ENCODE data around the gene TMEM45B. TPM values are rescaled to one million over a fixed set of nuclear protein-coding genes. Genes with fewer than 3 reads are reported as not detected.

TMEM45B gene
- total RNA-seq, 1 donor, result not detected

GRCh38 chr11:129894278-129895125 is 78.9 kb downstream of the TMEM45B start:
- DNase-seq (ENCODE audit: low read depth), result peak; percentile 9
- peak overlapping the region; percentile 88 for H3K4me3 ChIP-seq (ENCODE audit: low read depth, low read length)
- TF ChIP-seq, protein P1, sequence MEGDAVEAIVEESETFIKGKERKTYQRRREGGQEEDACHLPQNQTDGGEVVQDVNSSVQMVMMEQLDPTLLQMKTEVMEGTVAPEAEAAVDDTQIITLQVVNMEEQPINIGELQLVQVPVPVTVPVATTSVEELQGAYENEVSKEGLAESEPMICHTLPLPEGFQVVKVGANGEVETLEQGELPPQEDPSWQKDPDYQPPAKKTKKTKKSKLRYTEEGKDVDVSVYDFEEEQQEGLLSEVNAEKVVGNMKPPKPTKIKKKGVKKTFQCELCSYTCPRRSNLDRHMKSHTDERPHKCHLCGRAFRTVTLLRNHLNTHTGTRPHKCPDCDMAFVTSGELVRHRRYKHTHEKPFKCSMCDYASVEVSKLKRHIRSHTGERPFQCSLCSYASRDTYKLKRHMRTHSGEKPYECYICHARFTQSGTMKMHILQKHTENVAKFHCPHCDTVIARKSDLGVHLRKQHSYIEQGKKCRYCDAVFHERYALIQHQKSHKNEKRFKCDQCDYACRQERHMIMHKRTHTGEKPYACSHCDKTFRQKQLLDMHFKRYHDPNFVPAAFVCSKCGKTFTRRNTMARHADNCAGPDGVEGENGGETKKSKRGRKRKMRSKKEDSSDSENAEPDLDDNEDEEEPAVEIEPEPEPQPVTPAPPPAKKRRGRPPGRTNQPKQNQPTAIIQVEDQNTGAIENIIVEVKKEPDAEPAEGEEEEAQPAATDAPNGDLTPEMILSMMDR (IDR thresholded peaks at IDR 0.05; ENCODE audit: insufficient read depth, low read length), result no peak

DNA sequence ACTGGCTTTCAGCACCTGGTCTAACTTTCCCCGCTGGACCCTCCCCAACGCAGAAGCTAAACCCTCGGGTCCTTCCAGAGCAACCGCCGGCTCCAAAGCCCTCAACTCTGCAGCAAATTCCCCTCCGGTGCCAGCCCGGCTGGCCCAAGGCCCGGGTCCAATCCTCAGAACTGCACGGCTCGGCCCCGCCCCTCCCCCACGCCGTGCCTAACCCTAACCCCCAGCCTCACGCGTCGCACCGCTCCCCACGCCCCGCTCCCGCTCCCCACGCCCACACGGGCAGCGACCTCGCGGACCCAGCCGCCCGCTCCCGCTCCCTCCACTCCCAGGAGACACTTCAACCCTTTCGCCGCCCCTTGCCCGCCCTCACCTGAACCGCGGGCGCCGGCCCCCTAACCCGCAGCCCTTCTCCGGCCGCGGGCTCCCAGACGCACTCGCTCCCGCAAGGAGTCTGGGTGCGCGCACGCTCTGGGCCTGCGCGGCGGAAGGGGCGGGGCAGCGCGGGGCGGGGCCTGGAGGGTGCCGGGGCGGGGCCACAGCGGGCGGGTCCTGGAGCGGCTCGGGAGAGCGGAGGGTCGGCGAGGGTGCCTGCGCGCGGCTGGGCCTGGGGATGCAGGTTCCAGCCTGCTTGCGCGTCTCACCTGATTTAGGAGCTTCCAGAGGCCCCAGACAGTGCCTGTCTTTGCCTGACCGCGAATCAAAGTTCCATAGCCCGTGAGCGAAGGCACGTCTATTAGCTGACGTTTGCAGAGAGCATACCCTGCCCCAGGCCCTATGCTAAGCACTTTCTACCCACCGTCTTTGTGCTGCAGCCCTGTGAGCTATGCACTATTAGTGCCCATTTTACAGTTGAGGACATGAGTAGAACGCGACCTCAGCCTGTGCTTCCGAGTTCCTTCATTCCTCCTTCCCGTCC is 79.7 kb downstream of the TMEM45B start, which contains the start of gene NFRKB:
Gene NFRKB (minus strand): TSS at position 453 of the 916 bp plus-strand sequence. CDS start 2,729 bp downstream, outside the sequence.
- H3K4me3 ChIP-seq (ENCODE audit: low read depth, low read length), result peak within 1 kb of the TSS; percentile 88
- peak; percentile 49 for DNase-seq (ENCODE audit: low read depth)
- TF ChIP-seq, protein P1 (IDR thresholded peaks at IDR 0.05; ENCODE audit: insufficient read depth, low read length), result no peak

- TF ChIP-seq, protein P1 (IDR thresholded peaks at IDR 0.05; ENCODE audit: insufficient read depth, low read length), result no peak
- peak; percentile 2 for DNase-seq (ENCODE audit: low read depth)
- peak overlapping the region; percentile 88 for H3K4me3 ChIP-seq (ENCODE audit: low read depth, low read length)
Observed at GRCh38 chr11:129896062-129896461, 80.4 kb downstream of the TMEM45B start.

- TF ChIP-seq, protein P1 (IDR thresholded peaks at IDR 0.05; ENCODE audit: insufficient read depth, low read length), result no peak
- no peak overlapping the region for H3K4me3 ChIP-seq (ENCODE audit: low read depth, low read length)
- no peak for DNase-seq (ENCODE audit: low read depth)
Observed at GRCh38 chr11:129905402-129905801, 89.8 kb downstream of the TMEM45B start.

Small RNAs within 50 kb of the gene (small RNA-seq; reads per million reads assigned to genes)
- gene AP003327.1, result not detected

Other genes starting within 250 kb of the TMEM45B start
- gene NFRKB, start 79.7 kb downstream of the TMEM45B start, total RNA-seq (ENCODE audit: low replicate concordance), result 8.8 and 21.5 TPM in 2 replicates
- 5.7 and 8.0 TPM in 2 replicates for gene PRDM10, start 187.0 kb downstream of the TMEM45B start, total RNA-seq (ENCODE audit: low replicate concordance)